GM19468 (cell line): ENCODE data around the gene OR56B1.

Source experiments
- ATAC-seq: cut with Tn5 transposase; IDR thresholded peaks from one replicate; pipeline ENCODE4 v1.9.1; 2021; ENCODE audit warnings: mild to moderate bottlenecking, moderate library complexity, moderate number of reproducible peaks; ENCODE audit not compliant: unreplicated experiment; ENCODE audit errors: extremely low read depth

Gene OR56B1

DNA sequence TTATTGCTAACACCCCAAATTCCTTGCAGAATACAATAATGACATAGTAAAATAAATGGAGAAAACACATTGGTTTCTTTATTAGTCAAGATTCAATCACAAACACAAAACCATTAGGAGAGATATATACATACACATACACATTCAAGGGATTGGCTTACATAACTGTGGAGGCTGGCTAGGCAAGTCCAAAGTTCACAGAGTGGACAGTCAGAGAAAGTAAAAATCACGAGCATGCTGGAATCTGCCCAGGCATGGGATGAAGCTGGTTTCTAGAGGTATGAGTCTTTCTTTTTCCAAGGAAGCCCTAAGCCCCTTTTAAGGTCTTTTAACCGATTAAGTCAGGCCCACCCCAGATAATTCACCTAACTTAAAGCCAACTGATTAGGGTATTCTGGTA is 13.6 kb upstream of the OR56B1 start:
- ATAC-seq, result no peak

GRCh38 chr11:5726351-5726750 is 9.9 kb upstream of the OR56B1 start:
- ATAC-seq, result no peak

- no peak for ATAC-seq
Measured at GRCh38 chr11:5727691-5728090, 8.6 kb upstream of the OR56B1 start.

DNA sequence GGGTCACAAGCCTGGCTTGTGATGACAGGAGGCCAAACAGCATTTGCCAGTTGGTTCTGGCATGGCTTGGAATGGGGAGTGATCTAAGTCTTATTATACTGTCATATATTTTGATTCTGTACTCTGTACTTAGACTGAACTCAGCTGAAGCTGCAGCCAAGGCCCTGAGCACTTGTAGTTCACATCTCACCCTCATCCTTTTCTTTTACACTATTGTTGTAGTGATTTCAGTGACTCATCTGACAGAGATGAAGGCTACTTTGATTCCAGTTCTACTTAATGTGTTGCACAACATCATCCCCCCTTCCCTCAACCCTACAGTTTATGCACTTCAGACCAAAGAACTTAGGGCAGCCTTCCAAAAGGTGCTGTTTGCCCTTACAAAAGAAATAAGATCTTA is 843 bp downstream of the OR56B1 start:
- no peak for ATAC-seq

DNA sequence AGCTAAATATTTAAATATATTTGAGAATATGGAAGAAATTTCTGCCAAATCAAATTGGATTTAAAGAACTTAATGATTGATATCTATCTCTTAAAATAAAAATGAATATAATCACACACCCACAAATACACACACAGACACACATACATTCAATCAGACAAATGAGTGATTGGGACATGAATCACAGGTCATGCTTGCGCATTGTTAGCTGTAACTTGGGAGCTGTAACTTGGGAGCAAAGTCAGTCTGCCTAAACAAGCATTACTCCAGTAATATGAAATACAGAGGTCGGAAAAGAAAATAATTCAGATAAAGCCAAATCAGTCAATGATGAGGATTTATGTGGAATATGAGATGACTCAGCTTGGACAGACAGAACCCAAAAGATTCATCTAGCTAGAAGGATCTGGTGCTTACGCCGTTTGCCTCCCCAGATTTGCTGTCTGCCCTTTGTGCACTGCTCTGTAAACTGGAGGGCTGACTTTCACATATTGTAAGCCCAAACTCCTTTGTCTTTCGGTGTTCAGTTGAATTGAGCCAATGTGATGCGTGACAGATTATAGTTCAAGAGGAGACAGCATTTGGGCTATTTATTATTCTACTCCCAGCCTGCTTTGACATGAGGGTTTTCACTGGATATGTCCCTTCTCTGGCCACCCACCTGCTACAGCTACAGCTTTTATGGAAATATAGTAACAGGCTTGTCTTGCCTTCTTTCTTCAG is 1.6 kb downstream of the OR56B1 start:
- no peak for ATAC-seq

- ATAC-seq, result no peak
Measured at GRCh38 chr11:5738431-5738830, 2.2 kb downstream of the OR56B1 start.

DNA sequence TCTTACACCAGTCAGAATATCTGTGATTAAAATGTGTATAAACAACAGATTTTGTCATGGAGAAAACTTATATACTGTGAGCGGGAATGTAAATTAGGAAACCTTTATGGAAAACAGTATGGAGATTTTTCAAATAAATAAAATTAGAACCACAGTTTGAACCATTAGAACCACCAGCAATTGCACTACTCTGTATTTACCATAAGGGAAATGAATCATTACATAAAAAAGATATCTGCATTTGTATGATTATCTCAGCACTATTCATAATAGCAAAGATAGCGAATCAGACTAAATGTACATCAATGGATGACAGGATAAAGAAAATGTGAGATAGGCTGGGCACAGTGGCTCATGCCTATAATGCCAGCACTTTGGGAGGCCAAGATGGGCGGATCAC is 10.4 kb downstream of the OR56B1 start:
- ATAC-seq, result no peak

- no peak for ATAC-seq
Measured at GRCh38 chr11:5749836-5750235, 13.6 kb downstream of the OR56B1 start.

DNA sequence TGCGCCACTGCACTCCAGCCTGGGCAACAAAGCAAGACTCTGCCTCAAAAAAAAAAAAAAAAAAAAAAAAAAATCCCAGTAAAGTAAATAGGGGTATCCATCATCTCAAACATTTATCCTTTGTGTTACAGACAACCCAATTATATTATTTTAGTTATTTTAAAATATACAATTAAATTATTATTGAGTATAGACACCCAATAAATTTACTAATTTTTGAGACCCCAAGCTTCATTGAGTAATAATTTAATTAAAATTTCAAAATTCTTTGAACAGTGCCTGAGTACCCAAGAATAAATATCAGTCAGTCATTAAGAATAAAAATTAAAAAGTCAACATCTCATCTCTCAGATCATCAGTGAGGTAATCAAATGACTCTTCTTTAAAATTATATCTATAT is 17.7 kb downstream of the OR56B1 start, which contains the start of gene OR52N4:
OR52N4 (plus strand) TSS at position 301 of the 400 bp plus-strand sequence. CDS start 498 bp downstream, outside the sequence.
- ATAC-seq, result no peak

DNA sequence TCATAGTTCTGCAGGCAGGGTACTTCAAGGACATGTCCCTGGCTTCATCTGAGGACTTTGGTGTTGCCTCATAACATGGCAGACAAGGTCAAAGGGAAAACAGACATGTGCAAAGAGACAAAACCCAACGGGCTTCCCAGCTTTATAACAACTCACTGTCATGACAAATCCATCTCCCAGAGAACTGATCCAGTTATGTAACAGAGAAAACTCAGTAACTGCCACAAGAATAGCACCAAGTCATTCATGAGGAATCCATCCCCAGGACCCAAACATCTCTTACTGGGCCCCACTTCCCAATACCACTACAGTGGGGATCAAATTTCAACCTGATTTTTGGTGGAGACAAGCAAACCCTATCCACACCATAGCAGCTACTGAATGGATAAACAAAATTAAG is 30.8 kb downstream of the OR56B1 start:
- no peak for ATAC-seq

- ATAC-seq, result no peak
Measured at GRCh38 chr11:5783255-5783654, 47.0 kb downstream of the OR56B1 start, which contains the start of gene OR52N5. Gene OR52N5 (minus strand): TSS chr11:5783355. CDS start chr11:5778634, 4,721 bp downstream.
